Measurements from ENCODE around the gene ANO2. TPM values are rescaled to one million over a fixed set of nuclear protein-coding genes. Genes with fewer than 3 reads are reported as not detected.

The ANO2 gene
- total RNA-seq, 1 experiment from 2014 or later, result not detected

GRCh38 chr12:5622280-5622679 is 322.8 kb downstream of the ANO2 start:
- Histone ChIP-seq H3K27ac (ENCODE audit: low read length) (no peak overlapping the region), H3K9ac (ENCODE audit: low read length) (no peak overlapping the region), H3K79me2 (ENCODE audit: low read length) (no peaks in the 10 kb centered on the region), H3K36me3 (ENCODE audit: low read depth, low read length) (no peaks in the 10 kb centered on the region), H3K4me1 (ENCODE audit: insufficient read depth, low read length) (no peaks in the 10 kb centered on the region), H3K4me2 (ENCODE audit: low read length) (no peak overlapping the region), H3F3A (ENCODE audit: low read length, unreplicated experiment) (no peaks in the 10 kb centered on the region), H3K9me2 (replicated peaks; ENCODE audit: low read length) (no peaks in the 10 kb centered on the region), H3K27me3 (ENCODE audit: low read length) (0 out of 2 replicates have a peak, but pooled peaks cover 8% of the 10 kb centered on the region), H3K9me3 (ENCODE audit: low read length) (no peaks in the 10 kb centered on the region), H2AFZ (ENCODE audit: low read length) (no peak overlapping the region), H4K20me1 (ENCODE audit: low read length) (no peaks in the 10 kb centered on the region), H3K4me3 (ENCODE audit: low read length) (no peak overlapping the region)
- ATAC-seq (no peak), DNase-seq (no peak)
- no TSS peak for BruUV-seq (replicated peaks)
- intact Hi-C loops (cut with micrococcal nuclease), result no loop called here
- POLR2A ChIA-PET (ENCODE audit: unreplicated experiment), result no interaction called here
- CTCF ChIA-PET, result no interaction called here
- TF ChIP-seq EZH2phosphoT487 (IDR thresholded peaks at IDR 0.05; ENCODE audit: borderline replicate concordance, low read length) (no peak), CTCF (conservative IDR thresholded peaks at IDR 0.05; ENCODE audit: low read depth, low read length) (no peak), EZH2 (IDR thresholded peaks at IDR 0.05; ENCODE audit: low read length, unreplicated experiment) (no peak)

DNA sequence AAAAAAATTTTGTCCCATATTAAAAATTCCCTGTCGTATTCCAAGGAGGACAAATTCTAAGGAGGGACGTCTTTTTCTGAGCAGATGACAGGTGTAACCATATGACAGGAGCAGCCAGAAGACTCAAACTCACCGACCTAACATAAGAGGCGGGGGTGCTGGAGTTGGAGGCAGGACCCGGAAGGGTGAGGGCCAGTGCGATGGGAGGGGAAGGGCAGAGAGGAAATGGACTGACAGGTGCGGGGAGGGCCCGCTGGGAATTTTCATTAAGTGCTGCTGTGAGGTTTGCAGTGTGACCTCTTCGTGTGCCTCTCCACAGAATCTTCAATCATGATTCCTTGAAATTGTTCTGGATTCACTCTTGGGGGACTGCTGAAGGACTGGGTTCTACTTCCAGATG is 323.7 kb downstream of the ANO2 start:
- no peaks in the 10 kb centered on the region for H3K79me2 ChIP-seq (ENCODE audit: low read length)
- no peaks in the 10 kb centered on the region for H3K36me3 ChIP-seq (ENCODE audit: low read depth, low read length)
- DNase-seq (no peak), ATAC-seq (no peak)
- H3K9me2 ChIP-seq (replicated peaks; ENCODE audit: low read length), result no peaks in the 10 kb centered on the region
- BruUV-seq (replicated peaks), result no TSS peak
- intact Hi-C loops (cut with micrococcal nuclease), result no loop called here
- no peaks in the 10 kb centered on the region for H3K4me1 ChIP-seq (ENCODE audit: insufficient read depth, low read length)
- H3K9me3 ChIP-seq (ENCODE audit: low read length), result no peaks in the 10 kb centered on the region
- ChIA-PET POLR2A (ENCODE audit: unreplicated experiment) (no interaction called here), CTCF (no interaction called here)
- no peak overlapping the region for H3K4me3 ChIP-seq (ENCODE audit: low read length)
- no peak overlapping the region for H3K4me2 ChIP-seq (ENCODE audit: low read length)
- H3K27me3 ChIP-seq (ENCODE audit: low read length), result 0 out of 2 replicates have a peak, but pooled peaks cover 8% of the 10 kb centered on the region
- TF ChIP-seq EZH2 (IDR thresholded peaks at IDR 0.05; ENCODE audit: low read length, unreplicated experiment) (no peak), CTCF (conservative IDR thresholded peaks at IDR 0.05; ENCODE audit: low read depth, low read length) (no peak), EZH2phosphoT487 (IDR thresholded peaks at IDR 0.05; ENCODE audit: borderline replicate concordance, low read length) (no peak)
- H3K9ac ChIP-seq (ENCODE audit: low read length), result no peak overlapping the region
- no peaks in the 10 kb centered on the region for H4K20me1 ChIP-seq (ENCODE audit: low read length)
- no peaks in the 10 kb centered on the region for H3F3A ChIP-seq (ENCODE audit: low read length, unreplicated experiment)
- H3K27ac ChIP-seq (ENCODE audit: low read length), result no peak overlapping the region
- H2AFZ ChIP-seq (ENCODE audit: low read length), result no peak overlapping the region

GRCh38 chr12:5620896-5621295 is 324.2 kb downstream of the ANO2 start:
- Histone ChIP-seq H3K27me3 (ENCODE audit: low read length) (0 out of 2 replicates have a peak, but pooled peaks cover 8% of the 10 kb centered on the region), H3K4me2 (ENCODE audit: low read length) (no peak overlapping the region), H3F3A (ENCODE audit: low read length, unreplicated experiment) (no peaks in the 10 kb centered on the region), H2AFZ (ENCODE audit: low read length) (no peak overlapping the region), H3K36me3 (ENCODE audit: low read depth, low read length) (no peaks in the 10 kb centered on the region), H3K4me3 (ENCODE audit: low read length) (no peak overlapping the region), H3K79me2 (ENCODE audit: low read length) (no peaks in the 10 kb centered on the region), H4K20me1 (ENCODE audit: low read length) (no peaks in the 10 kb centered on the region), H3K4me1 (ENCODE audit: insufficient read depth, low read length) (no peaks in the 10 kb centered on the region), H3K9me3 (ENCODE audit: low read length) (no peaks in the 10 kb centered on the region), H3K9ac (ENCODE audit: low read length) (no peak overlapping the region), H3K27ac (ENCODE audit: low read length) (no peak overlapping the region), H3K9me2 (replicated peaks; ENCODE audit: low read length) (no peaks in the 10 kb centered on the region)
- CTCF ChIA-PET, result no interaction called here
- DNase-seq (no peak), ATAC-seq (no peak)
- no TSS peak for BruUV-seq (replicated peaks)
- POLR2A ChIA-PET (ENCODE audit: unreplicated experiment), result no interaction called here
- intact Hi-C loops (cut with micrococcal nuclease), result no loop called here
- TF ChIP-seq CTCF (conservative IDR thresholded peaks at IDR 0.05; ENCODE audit: low read depth, low read length), result no peak
- TF ChIP-seq EZH2phosphoT487 (IDR thresholded peaks at IDR 0.05; ENCODE audit: borderline replicate concordance, low read length), result no peak
- TF ChIP-seq EZH2 (IDR thresholded peaks at IDR 0.05; ENCODE audit: low read length, unreplicated experiment), result no peak
